SK-N-SH treated with all-trans-retinoic acid at 6 μM for 48 hours (cell line): Measurements from ENCODE around the gene COX7A2L.

Source experiments
- ATAC-seq: fragments of 200-7000 bp; cut with Tn5 transposase; 3 replicates; pipeline ENCODE4 v1.9.1; 2020; ENCODE audit warnings: mild to moderate bottlenecking, moderate library complexity
- ARNTL ChIP-seq: fragments of 450-650 bp; formaldehyde crosslinking; IDR thresholded peaks from 2 replicates; pipeline ENCODE4 v1.5.0; 2020; ENCODE audit warnings: low read depth, mild to moderate bottlenecking, moderate library complexity, borderline replicate concordance
- BACH2 ChIP-seq: fragments of 250-450 bp; sonication (Bioruptor Pico); IDR thresholded peaks from 2 replicates; pipeline ENCODE4 v1.9.0; 2021; ENCODE audit warnings: mild to moderate bottlenecking, borderline replicate concordance
- CSDC2 ChIP-seq: fragments of 250-450 bp; sonication (Bioruptor Pico); IDR thresholded peaks from 2 replicates; pipeline ENCODE4 v1.5.0; 2020; ENCODE audit warnings: mild to moderate bottlenecking, moderate library complexity
- ESRRG ChIP-seq: fragments of 250-450 bp; sonication (Bioruptor Pico); IDR thresholded peaks from 2 replicates; pipeline ENCODE4 v1.6.1; 2021; ENCODE audit warnings: mild to moderate bottlenecking
- GLIS3 ChIP-seq: fragments of 250-450 bp; sonication (Bioruptor Pico); IDR thresholded peaks from 2 replicates; pipeline ENCODE4 v1.5.0; 2020; ENCODE audit warnings: mild to moderate bottlenecking, moderate library complexity
- ISL1 ChIP-seq: fragments of 250-450 bp; sonication (Bioruptor Pico); IDR thresholded peaks from 2 replicates; pipeline ENCODE4 v2.1.2; 2022; ENCODE audit warnings: mild to moderate bottlenecking, moderate library complexity
- OSR1 ChIP-seq: fragments of 250-450 bp; sonication (Bioruptor Pico); IDR thresholded peaks from 2 replicates; pipeline ENCODE4 v1.8.0; 2022; ENCODE audit warnings: moderate library complexity, mild to moderate bottlenecking, inconsistent platforms
- PPARA ChIP-seq: fragments of 250-450 bp; sonication (Bioruptor Pico); IDR thresholded peaks from 2 replicates; pipeline ENCODE4 v1.5.0; 2020; ENCODE audit warnings: mild to moderate bottlenecking, borderline replicate concordance
- RARB ChIP-seq: fragments of 250-450 bp; sonication (Bioruptor Pico); IDR thresholded peaks from 2 replicates; pipeline ENCODE4 v1.8.0; 2021; ENCODE audit warnings: mild to moderate bottlenecking, moderate library complexity
- SNAI2 ChIP-seq: fragments of 250-450 bp; sonication (Bioruptor Pico); IDR thresholded peaks from 2 replicates; pipeline ENCODE4 v1.5.0; 2020; ENCODE audit warnings: mild to moderate bottlenecking, moderate library complexity
- TCF4 ChIP-seq: fragments of 250-450 bp; sonication (Bioruptor Pico); IDR thresholded peaks from 2 replicates; pipeline ENCODE4 v1.8.0; 2021; ENCODE audit warnings: mild to moderate bottlenecking, moderate library complexity, borderline replicate concordance
- TOX ChIP-seq: fragments of 250-450 bp; sonication (Bioruptor Pico); IDR thresholded peaks from 2 replicates; pipeline ENCODE4 v1.8.0; 2021; ENCODE audit warnings: mild to moderate bottlenecking, moderate library complexity, borderline replicate concordance
- ZFP3 ChIP-seq: fragments of 250-450 bp; sonication (Bioruptor Pico); IDR thresholded peaks from 2 replicates; pipeline ENCODE4 v1.5.0; 2020; ENCODE audit warnings: mild to moderate bottlenecking, moderate library complexity
- ZFP30 ChIP-seq: fragments of 450-650 bp; formaldehyde crosslinking; IDR thresholded peaks from 2 replicates; pipeline ENCODE4 v1.5.0; 2022; ENCODE audit warnings: mild to moderate bottlenecking, moderate library complexity
- ZNF565 ChIP-seq: fragments of 450-650 bp; formaldehyde crosslinking; conservative IDR thresholded peaks from 2 replicates; pipeline ENCODE4 v1.5.0; 2020; ENCODE audit warnings: low read depth, mild to moderate bottlenecking, moderate library complexity
- ZNF70 ChIP-seq: fragments of 450-650 bp; formaldehyde crosslinking; IDR thresholded peaks from 2 replicates; pipeline ENCODE4 v1.5.0; 2020; ENCODE audit warnings: mild to moderate bottlenecking, moderate library complexity
- TF ChIP-seq, protein P1 (sequence below): fragments of 250-450 bp; sonication (Bioruptor Pico); IDR thresholded peaks from 2 replicates; pipeline ENCODE4 v1.8.0; 2021; ENCODE audit warnings: low read depth, mild to moderate bottlenecking, moderate library complexity, borderline replicate concordance
- TF ChIP-seq, protein P2 (sequence below): fragments of 250-450 bp; sonication (Bioruptor Pico); IDR thresholded peaks from 2 replicates; pipeline ENCODE4 v1.5.1; 2020; ENCODE audit warnings: low read depth, mild to moderate bottlenecking, moderate library complexity
- TF ChIP-seq, protein P3 (sequence below): fragments of 250-450 bp; sonication (Bioruptor Pico); IDR thresholded peaks from 2 replicates; pipeline ENCODE4 v1.5.1; 2021; ENCODE audit warnings: mild to moderate bottlenecking, moderate library complexity

COX7A2L gene

DNA sequence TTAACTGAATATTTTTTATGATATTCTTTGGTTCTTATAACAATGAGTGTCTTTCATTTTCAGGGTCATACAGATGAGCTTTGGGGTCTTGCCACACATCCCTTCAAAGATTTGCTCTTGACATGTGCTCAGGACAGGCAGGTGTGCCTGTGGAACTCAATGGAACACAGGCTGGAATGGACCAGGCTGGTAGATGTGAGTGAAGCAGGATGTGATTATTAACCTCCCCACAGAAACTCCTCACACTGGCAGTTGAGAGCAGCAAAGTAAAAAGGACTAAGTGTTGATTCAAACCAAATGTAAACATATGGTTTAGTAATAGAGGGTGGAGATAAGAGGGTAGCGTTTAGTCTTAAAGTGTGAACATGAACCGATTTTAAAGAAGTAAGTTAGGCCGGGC is 57.8 kb downstream of the COX7A2L start:
- TF ChIP-seq SNAI2 (no peak), CSDC2 (CRISPR knock-in tag) (no peak), TCF4 (CRISPR knock-in tag) (no peak), ZFP3 (CRISPR knock-in tag) (no peak), ISL1 (CRISPR knock-in tag) (no peak), GLIS3 (CRISPR knock-in tag) (no peak), TOX (CRISPR knock-in tag) (no peak), ZNF565 (no peak), PPARA (CRISPR knock-in tag) (no peak), OSR1 (CRISPR knock-in tag) (no peak), ZNF70 (CRISPR knock-in tag) (no peak), BACH2 (CRISPR knock-in tag) (no peak)
- TF ChIP-seq, protein P1, sequence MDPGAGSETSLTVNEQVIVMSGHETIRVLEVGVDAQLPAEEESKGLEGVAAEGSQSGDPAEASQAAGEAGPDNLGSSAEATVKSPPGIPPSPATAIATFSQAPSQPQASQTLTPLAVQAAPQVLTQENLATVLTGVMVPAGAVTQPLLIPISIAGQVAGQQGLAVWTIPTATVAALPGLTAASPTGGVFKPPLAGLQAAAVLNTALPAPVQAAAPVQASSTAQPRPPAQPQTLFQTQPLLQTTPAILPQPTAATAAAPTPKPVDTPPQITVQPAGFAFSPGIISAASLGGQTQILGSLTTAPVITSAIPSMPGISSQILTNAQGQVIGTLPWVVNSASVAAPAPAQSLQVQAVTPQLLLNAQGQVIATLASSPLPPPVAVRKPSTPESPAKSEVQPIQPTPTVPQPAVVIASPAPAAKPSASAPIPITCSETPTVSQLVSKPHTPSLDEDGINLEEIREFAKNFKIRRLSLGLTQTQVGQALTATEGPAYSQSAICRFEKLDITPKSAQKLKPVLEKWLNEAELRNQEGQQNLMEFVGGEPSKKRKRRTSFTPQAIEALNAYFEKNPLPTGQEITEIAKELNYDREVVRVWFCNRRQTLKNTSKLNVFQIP (CRISPR knock-in tag): no peak
- ATAC-seq: no peak

DNA sequence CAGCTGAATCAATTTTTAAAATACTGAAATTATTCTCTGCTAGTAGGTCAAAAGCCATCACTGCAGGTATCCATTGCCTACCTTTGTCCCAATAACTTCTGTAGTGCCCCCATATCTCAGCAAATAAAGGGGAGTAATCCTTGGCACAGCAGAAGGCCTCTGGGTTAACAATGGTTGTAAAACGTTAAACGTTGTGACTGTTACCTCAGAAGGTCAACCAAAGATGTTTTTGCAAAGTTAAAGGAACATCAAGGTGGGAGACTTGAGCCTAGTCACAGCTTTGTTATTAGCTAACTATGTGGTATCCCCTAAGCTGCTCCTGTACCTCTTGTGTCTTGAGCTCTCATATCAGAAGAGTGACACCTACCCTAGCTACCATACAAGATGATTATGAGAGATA is 60.5 kb downstream of the COX7A2L start:
- TF ChIP-seq, protein P2, sequence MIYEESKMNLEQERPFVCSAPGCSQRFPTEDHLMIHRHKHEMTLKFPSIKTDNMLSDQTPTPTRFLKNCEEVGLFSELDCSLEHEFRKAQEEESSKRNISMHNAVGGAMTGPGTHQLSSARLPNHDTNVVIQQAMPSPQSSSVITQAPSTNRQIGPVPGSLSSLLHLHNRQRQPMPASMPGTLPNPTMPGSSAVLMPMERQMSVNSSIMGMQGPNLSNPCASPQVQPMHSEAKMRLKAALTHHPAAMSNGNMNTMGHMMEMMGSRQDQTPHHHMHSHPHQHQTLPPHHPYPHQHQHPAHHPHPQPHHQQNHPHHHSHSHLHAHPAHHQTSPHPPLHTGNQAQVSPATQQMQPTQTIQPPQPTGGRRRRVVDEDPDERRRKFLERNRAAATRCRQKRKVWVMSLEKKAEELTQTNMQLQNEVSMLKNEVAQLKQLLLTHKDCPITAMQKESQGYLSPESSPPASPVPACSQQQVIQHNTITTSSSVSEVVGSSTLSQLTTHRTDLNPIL (CRISPR knock-in tag): no peak
- TF ChIP-seq GLIS3 (CRISPR knock-in tag): no peak
- TF ChIP-seq, protein P3, sequence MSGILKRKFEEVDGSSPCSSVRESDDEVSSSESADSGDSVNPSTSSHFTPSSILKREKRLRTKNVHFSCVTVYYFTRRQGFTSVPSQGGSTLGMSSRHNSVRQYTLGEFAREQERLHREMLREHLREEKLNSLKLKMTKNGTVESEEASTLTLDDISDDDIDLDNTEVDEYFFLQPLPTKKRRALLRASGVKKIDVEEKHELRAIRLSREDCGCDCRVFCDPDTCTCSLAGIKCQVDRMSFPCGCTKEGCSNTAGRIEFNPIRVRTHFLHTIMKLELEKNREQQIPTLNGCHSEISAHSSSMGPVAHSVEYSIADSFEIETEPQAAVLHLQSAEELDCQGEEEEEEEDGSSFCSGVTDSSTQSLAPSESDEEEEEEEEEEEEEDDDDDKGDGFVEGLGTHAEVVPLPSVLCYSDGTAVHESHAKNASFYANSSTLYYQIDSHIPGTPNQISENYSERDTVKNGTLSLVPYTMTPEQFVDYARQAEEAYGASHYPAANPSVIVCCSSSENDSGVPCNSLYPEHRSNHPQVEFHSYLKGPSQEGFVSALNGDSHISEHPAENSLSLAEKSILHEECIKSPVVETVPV (CRISPR knock-in tag): no peak
- no peak for TF ChIP-seq ZNF565
- no peak for TF ChIP-seq RARB (CRISPR knock-in tag)
- no peak for TF ChIP-seq ARNTL (CRISPR knock-in tag)
- no peak for TF ChIP-seq SNAI2
- TF ChIP-seq ISL1 (CRISPR knock-in tag): no peak
- no peak for TF ChIP-seq ESRRG (CRISPR knock-in tag)
- no peak for TF ChIP-seq ZFP30 (CRISPR knock-in tag)
- TF ChIP-seq, protein P1 (CRISPR knock-in tag): no peak
- TF ChIP-seq BACH2 (CRISPR knock-in tag): no peak
- no peak for TF ChIP-seq PPARA (CRISPR knock-in tag)
- no peak for TF ChIP-seq TCF4 (CRISPR knock-in tag)
- TF ChIP-seq ZNF70 (CRISPR knock-in tag): no peak
- TF ChIP-seq OSR1 (CRISPR knock-in tag): no peak
- TF ChIP-seq, all 23 proteins: peak for 0
- ATAC-seq: no peak
